ENCODE results near the gene HEXIM1.
A peak's percentile ranks its signal among the peaks of the same experiment; 100 is the strongest.

Gene HEXIM1, protein sequence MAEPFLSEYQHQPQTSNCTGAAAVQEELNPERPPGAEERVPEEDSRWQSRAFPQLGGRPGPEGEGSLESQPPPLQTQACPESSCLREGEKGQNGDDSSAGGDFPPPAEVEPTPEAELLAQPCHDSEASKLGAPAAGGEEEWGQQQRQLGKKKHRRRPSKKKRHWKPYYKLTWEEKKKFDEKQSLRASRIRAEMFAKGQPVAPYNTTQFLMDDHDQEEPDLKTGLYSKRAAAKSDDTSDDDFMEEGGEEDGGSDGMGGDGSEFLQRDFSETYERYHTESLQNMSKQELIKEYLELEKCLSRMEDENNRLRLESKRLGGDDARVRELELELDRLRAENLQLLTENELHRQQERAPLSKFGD

DNA sequence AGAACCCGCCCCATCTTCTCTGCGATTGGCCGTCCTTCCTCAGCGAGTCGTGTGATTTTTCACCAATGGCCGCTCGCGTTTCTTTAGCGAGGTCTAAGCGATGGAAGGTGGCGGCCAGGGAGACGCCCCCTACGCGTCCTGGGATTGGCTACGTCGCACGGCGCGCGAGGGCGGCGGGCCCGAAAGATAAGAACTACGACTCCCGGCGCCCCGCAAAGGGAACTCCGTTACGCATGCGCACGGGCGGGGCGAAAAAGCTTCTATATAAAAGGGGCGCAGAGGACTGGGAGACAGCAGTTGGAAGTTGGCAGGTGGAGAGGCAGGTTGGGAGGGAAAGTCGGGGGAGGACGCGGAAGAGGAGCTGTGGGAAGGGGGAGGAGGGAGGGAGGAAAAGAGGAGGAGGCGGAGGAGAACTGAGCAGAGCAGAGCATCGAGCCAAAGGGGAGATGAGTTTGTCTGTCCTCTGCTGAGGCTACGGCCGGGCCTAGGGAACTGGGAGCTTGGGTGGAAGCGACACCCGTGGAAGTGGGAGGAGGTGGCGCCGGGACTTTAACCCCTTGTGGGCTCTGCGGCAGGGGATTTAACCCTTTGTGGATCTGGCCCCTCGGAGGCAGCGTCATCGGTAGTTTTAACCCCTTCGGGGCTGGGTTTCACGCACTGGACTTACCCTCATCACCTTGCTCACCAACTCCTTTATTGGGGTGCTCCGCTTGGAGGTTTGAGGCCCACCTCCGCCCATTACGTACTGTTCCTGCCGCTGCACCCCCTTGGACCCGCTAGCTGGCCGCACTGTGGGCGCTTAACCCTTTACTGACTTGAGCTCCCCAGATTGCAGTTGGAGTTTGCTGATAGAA lies at the start of gene HEXIM1:
Gene HEXIM1, plus strand, starts transcription at position 293 of the 854 bp plus-strand sequence. CDS start 716 bp downstream, outside the sequence.
- DNase-seq: peak; percentile 99

DNA sequence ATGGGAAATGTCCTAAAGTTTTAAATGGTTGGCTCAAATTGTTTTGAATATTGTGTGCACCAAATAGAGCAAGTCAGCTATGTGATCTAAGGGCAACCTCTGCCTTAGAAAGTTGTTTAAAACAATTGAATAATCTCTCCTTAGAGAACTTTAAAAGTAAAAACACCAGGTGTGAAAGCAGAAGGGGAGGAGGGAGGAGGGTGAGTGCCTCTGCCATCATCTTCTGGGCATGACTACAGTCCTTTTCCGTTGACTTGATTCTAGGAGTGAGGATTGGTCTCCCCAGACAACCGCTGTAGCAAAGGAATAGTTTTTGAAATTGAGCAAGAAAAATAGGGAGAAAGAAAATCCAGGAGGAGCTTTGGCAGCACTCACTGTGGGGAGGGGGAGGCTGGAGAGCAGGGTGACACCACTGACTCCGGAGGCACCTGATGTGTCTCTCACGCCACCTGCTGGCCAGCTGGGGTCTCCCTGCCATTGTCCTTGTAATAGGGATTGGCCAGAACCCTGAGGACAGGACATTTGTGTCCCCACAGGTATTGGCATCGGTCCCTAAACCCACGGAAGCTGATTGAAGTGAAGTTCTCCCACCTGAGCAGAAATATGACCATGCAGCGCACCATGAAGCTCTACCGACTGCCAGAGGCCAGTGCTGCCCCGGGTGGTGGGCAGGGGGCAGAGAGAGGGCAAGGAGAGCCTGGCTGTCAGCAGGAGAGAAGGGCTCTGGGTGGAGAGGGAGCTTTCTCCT lies 49.2 kb upstream of the HEXIM1 start:
- DNase-seq: peak; percentile 83

DNA sequence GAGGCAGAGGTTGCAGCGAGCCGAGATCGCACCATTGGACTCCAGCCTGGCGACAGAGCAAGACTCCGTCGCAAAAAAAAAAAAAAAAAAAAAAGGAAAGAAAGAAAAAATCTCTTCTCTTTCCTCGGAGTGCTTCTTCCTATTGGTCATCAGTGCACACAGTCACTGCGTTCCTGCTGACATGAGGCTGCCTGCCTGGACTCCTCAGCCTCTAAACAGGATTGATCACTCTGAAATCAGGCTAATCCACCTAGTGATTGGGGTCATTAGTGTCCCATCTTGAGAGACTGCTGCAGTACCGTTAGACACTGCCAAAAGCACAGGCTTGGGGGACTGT lies 46.8 kb upstream of the HEXIM1 start:
- DNase-seq: no peak

DNA sequence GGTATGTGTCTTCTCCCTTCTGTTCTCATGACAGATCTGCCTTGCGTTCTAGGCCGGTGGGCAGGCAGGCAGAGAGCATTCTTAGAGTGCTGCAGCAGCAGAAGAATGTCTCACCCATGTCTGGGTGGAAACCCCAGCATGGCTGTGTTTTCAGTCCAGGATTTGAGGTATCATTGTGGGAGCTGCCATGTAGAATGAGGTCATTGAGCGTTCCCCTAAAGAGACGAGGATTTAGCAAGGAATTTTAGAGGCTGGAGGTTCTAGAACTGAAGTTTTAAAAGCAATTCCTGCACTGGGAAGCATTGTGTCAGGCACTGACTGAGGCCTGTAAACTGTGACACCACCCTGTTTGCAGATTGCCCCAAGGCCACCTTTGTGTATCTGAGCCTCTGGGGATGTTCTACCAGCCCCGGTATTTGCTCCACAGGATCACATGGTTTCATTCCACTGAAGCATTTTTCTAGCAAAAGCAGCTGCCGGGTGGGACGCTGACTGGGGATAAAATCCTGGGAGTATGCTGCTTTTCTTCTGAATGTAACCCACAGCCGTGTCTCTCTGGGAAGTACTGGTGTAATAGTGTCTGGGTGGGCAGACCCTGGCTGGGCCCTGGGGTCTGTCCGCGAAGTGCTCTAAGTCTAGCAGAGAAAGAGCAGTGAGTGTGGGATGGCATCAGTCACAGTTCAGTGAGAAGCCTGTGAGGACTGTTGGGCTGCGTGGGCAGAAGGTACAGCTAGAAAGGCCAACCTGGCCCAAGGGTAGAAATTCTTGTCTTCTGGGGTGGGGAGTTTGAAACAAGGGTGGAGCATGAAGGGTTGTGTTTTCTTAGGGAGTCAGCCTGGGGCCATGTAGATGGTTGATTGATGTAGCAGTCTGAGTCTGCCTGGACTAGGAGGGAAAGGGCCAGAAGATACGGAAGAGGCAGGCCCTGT lies 46.1 kb upstream of the HEXIM1 start:
- no peak for DNase-seq

DNA sequence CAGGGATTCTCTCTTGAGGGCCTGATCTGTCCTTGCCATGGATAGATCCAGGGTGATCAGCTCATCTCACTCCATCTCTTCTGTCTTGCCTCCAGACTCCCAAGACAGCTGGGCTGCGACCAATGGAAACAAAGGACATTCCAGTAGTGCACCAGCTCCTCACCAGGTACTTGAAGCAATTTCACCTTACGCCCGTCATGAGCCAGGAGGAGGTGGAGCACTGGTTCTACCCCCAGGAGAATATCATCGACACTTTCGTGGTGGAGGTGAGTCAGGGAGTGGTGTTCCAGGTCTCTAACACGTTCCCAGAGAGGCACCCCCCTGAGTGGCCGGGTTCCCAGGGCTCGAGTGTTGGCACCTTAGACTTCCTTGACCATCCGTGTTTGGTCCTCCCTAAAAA lies 45.4 kb upstream of the HEXIM1 start:
- DNase-seq: no peak

DNA sequence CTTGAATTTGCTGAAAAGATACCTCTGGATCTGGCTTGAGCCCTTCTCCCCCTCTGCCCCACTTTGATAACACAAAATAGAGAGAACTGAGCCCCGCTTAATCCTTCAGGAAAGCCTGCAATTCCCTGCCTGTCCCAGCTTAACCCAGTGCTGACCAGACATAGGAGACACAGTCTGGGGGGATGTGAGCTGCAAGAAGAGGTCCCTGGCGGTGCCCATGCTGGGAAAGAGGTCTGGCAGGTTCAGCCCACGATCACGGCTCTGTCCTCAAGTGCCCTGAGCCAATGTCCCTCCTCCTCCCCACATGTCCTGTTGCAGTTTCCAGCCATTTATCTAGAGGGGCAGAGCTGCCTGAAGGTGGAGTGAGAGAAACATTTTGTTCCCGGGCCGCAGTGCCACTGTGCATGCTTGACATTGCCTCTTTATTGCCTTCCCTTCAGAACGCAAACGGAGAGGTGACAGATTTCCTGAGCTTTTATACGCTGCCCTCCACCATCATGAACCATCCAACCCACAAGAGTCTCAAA lies 44.9 kb upstream of the HEXIM1 start:
- DNase-seq: no peak

DNA sequence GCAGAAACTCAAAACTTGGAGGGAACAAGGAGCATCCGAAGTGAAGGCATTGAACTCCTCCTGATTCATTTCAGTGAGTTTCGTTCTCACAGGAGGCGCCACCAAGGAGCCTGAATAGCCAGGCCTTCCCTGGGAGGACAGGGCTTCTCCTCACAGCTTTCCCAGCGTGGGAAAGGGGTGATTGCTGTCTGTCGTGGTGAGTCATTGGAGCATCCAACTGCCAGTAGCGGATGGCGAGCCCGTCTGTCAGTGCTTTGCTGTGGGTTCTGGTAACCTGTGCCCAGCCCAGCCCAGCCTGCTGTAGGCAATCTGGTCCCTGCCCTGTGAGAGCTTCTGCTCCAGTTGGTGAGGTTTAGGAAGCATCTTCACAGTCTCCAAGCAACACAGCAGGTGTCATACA lies 44.2 kb upstream of the HEXIM1 start:
- no peak for DNase-seq

DNA sequence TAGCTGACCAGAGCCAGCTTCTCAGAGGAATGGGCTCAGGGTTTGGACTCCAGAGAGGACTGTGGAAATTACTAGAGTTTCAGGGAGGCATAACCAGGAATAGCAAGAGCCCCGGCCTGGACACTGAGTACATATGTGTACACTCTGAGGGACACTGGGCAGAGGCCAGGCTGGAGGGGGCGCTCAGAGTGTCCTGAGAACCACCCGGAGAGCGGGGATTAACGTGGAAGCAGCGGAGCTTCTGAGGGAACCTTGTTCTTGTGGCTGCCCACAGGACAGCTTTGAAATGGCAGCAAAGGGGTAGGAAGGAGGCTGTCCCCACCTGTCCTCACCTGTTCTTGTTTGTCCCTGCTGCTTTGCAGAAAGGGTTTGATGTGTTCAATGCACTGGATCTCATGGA lies 43.8 kb upstream of the HEXIM1 start:
- no peak for DNase-seq

DNA sequence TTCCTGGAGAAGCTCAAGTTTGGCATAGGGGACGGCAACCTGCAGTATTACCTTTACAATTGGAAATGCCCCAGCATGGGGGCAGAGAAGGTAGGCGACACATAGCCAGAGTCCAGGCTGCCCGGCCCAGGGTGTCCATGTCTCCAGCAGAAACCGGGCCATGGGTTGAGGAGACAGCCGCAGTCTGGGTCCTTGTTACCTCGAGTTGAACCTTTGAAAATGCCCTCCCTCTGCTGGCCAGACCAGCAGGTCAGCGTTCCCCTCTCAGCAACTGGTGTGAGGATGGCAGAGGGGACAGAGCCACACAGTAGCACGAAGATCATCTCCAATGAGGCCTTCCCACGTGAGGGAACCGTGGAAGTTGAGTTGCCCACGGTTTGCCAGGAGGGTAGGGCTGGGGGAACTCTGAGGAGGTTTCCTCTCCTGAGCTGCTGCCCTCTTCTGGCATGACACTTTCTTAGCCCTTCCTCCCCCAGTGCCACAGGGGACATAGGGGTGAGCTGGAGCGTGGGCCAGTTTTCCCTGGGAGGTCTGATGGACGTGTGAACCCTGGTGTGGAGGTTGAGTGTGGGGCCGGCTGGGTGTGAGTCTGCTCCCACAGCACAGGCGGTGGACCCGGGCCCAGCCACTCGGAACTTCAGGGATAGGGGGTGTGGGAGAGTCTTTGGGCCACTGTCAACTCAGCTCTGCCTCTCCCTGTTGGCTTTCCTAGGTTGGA lies 43.2 kb upstream of the HEXIM1 start:
- no peak for DNase-seq

DNA sequence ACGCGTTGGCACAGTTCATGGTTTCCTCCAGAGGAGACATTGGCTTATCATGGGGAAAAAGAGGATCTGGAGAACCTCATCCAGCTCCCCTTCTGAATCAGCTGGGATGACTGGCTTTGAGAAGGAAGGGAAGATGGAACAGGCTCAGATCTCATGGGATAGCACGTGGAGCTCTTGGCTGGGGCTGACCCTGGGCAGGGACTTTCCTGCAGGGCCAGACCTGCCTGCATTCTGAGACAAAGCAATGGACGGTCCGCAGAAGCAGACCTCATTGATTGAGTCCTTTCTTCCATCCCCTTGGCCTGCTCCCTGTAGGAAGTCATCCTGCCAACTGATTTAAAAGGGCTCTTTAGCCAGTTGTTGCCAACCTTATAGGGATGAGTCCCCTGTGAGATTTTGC lies 42.2 kb upstream of the HEXIM1 start:
- no peak for DNase-seq

DNA sequence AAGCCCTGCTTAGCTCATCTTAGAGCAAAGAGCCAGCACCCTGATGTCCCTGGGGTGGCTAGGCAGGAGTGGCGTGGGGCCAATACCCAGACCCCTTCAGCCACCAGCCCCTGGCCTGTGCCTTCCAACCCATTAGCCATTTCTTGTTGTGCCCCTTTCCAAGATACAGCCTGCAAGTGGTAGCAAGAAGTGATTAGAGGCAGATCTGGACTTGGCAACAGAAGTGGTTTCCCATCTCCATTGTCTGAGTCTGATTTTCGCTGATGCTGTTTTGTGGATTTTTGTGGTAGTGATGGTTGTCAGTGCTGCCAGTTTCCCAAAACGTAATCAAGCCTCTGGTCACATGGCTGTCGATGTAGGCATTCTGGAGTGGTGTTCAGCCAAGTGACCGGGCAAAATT lies 41.7 kb upstream of the HEXIM1 start:
- no peak for DNase-seq

DNA sequence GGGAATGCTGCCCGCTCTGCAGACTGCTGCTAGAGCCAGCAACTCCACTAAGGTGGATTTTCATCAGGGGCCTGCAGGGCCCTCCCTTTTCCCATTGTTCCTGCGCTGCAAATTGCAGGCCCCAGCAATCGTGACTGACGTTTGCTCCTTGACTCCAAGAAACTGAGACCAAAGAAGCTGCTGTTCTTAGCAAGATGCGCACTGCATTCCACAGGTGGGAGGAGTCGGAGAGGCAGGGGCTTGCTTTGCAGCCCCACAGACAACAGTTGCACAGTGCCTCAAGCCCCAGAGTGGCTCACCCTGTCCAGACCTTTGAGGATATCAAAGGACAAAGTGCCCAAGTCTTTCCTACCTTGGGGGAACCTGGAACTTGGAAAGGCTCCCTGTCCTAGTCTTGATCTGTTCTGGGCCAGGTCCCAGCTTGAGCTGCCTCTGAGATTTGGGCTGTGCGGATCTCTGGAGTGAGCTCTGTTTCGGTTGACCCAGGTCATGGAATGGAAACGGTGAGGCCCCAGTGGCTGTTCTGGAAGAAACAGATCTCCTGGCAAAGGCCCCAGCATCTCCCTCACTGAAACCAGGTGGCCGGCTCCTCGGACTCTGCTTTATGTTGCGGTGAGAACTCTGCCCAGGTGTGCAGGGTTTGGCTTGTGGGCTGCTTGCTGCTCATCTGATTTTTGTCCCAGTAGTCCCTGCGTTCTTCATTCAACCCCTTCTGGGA lies 40.8 kb upstream of the HEXIM1 start:
- DNase-seq: no peak

DNA sequence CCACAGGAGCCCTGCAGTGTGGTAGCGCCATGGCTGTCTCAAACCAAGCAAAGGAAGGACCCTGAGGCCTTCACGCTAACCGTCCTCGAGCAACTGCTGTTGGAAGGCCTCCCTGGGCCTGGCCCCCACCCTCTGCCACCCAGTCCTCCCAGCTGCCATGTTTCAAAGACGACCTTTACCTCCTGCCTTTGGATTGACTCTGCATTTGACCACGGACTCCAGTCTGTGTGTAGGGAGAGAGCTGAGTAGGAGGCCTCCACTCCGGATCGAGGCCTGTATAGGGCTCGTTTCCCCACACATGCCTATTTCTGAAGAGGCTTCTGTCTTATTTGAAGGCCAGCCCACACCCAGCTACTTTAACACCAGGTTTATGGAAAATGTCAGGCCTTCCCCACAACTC lies 40.2 kb upstream of the HEXIM1 start:
- no peak for DNase-seq

DNA sequence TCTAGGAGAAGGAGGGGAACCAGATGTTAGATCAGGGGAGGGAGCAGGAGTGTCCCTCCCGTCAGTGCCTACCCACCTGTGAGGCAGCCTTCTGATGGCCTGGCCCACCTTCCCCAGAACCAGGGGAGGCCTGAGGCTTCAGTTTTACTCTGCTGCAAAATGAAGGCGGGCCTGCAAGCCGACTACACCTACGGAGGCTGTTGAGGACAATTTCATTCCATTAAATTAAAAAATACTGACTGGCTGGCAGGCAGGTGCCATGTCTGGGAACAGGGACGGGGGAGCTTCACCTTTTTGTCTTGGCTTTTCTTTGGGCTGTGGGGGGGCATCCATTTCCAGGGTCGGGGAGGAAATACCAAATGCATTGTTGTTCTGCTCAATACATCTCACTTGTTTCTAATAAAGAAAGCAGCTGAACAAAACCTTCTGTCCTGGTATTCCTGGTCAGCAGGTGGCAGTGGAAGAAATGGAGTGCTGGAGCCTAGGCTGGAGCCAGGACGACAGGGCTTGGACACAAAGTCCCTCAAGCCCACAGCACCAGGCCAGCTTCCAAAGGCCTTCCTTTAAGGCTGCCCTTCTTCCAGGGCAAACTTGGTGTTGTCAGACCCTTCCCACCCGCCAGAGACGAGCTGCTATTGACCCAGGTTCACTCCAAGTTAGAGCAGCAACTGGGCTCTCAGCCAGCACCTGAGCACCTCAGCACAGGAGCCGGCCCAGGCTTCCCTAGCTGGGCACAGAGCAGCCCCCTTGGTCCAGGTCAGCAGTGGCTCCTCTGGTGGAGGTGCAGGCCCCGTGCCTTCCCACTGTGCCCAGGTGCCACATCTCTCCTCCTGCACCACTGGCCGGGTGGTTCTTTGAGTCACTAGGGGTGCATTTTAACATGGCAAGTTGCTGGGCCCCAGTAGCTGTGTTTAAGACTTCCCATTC lies 39.4 kb upstream of the HEXIM1 start:
- no peak for DNase-seq

DNA sequence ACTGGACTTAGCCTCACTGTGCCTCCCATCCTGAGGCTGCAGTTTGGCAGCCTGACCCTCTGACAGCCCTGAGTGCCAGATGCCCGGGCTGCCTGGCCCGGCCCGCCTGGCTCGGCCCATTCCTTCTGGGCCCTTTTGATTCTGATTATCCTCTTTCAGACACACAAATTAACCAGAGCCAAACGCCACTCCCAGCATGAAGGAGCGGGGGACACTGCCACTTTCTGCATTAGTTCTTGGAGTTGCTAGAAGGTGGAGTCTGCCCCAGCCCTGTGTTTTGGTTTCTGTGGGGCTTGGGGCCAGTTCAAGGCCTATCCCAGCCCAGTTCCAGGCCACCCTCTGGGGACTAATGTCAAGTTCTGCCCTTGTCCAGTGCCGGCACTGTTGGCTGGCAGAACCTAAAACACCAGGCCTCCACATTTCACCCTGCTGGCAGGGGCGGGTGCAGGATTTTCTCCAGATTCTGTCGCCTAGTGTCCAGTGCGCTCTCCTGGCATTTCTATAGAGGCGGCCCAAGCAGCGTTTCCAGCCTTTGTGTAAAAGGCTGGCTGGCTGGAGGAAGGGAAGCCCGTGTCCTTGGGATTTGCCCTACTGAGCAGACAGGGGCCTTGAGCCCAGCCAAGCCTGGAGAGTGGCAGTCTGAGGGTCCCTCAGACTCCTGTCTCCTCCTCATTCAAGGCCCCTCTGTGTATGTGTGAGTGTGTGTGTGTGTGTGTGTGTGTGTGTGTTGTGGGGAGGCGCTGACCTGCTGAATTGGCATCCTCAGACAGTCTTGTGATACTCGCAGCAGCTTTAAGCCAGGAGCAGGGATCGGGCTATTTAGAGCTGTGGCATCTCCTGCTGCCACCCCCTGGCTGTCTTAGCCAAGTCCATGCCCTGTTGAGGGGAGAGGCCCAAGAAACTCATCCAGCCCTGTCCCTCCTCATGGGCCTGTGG lies 37.3 kb upstream of the HEXIM1 start:
- DNase-seq: no peak

DNA sequence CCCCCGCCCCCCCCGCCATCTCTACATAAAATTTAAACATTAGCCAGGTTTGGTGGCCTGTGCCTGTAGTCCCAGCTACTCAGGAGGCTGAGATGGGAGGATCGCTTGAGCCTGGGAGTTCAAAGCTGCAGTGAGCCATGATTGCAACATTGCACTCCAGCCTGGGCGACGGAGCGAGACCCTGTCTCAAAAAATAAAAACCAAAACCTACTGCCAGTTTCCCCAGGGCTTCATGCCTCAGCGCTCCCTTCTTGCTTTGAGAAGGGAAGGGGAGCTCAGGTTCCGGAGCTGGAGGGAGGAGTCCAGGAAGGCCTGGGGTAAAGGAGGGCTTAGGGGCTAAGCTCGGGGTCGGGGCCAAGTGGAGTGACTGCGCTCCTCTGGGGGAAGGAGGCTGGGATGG lies 36.4 kb upstream of the HEXIM1 start:
- DNase-seq: no peak

DNA sequence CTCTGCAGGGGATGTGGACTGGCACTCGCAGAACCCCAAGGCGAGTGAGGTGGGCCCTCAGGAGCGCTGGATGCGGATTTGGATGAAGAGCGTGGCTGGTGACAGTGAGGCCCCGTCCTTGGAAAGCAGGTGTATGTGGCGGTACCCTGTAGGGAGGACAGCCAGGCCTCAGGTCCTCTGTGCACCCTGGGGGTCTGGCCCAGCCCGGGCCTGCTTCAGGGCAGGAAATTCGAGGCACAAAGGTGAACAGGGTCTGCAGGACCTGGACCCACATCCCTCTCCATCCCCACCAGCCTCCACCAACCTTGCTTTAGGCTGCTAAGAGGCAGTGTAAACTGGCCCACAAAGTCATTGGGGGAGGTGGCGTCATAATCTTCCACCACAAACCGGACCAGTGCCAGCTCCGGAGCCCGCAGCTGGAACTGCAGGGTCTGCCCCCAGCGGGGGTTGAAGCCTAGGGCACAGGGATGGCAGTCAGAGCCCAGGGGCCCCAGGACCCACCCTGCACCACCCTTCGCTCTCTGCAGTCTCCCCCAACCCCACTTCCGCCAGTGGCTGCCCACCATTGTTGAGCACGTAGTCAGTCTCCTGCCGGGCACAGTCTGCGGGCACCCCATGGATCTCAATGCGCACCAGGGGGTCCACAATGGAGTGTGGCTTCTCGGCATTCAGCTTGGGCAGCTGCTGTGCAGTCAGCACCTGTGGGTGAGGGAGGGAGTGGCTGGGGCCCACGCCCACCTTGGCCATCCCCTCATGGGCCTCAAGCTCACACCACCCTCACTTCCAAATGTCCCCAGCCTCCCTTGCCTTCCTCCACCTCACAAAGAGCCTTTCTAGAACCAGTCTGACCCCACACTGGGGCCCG lies 35.5 kb upstream of the HEXIM1 start:
- no peak for DNase-seq

DNA sequence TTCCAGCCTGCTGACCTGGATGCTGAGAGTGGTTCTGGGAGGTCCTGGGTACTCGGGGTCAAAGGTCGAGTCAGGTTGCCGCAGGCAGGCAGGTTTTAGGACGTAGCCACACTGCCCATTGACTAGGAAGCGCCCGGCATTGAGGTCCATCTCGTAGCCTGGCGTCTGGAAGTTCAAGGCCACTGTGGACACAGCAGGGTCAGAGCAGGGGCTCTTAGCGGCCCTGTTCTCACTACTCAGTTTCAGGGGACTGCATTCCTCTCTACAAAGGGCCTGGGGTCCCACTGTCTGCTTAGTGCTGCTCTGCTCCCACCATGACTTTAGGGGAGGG lies 34.9 kb upstream of the HEXIM1 start:
- no peak for DNase-seq
